Measurements from ENCODE around the gene ZNF558.

The ZNF558 gene

GRCh38 chr19:8858260-8858659 lies 26.2 kb upstream of the ZNF558 start:
- TF ChIP-seq, protein P1, sequence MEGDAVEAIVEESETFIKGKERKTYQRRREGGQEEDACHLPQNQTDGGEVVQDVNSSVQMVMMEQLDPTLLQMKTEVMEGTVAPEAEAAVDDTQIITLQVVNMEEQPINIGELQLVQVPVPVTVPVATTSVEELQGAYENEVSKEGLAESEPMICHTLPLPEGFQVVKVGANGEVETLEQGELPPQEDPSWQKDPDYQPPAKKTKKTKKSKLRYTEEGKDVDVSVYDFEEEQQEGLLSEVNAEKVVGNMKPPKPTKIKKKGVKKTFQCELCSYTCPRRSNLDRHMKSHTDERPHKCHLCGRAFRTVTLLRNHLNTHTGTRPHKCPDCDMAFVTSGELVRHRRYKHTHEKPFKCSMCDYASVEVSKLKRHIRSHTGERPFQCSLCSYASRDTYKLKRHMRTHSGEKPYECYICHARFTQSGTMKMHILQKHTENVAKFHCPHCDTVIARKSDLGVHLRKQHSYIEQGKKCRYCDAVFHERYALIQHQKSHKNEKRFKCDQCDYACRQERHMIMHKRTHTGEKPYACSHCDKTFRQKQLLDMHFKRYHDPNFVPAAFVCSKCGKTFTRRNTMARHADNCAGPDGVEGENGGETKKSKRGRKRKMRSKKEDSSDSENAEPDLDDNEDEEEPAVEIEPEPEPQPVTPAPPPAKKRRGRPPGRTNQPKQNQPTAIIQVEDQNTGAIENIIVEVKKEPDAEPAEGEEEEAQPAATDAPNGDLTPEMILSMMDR (IDR thresholded peaks at IDR 0.05; ENCODE audit: unreplicated experiment in 3 of 3) = no peak
- H3K27me3 Mint-ChIP-seq (ENCODE audit: low read depth) = no peaks in the 10 kb centered on the region
- H3K27ac Mint-ChIP-seq = no peak overlapping the region
- no peaks in the 10 kb centered on the region for H3K36me3 Mint-ChIP-seq (ENCODE audit: low read depth)
- no peaks in the 10 kb centered on the region for H3K4me1 Mint-ChIP-seq
- peaks cover 29% of the 10 kb centered on the region for H3K9me3 Mint-ChIP-seq
- H3K4me3 Mint-ChIP-seq = no peak overlapping the region

- Mint-ChIP-seq H3K36me3 (ENCODE audit: low read depth) (peaks cover 6% of the 10 kb centered on the region), H3K27me3 (ENCODE audit: low read depth) (no peaks in the 10 kb centered on the region), H3K27ac (no peak overlapping the region), H3K4me1 (no peaks in the 10 kb centered on the region), H3K9me3 (peaks cover 34% of the 10 kb centered on the region), H3K4me3 (no peak overlapping the region)
- TF ChIP-seq, protein P1 (IDR thresholded peaks at IDR 0.05; ENCODE audit: unreplicated experiment in 3 of 3) = no peak
Measured at GRCh38 chr19:8850488-8850887, 18.4 kb upstream of the ZNF558 start.

GRCh38 chr19:8849232-8849631 lies 17.1 kb upstream of the ZNF558 start:
- H3K27ac Mint-ChIP-seq = no peak overlapping the region
- H3K4me3 Mint-ChIP-seq = no peak overlapping the region
- H3K36me3 Mint-ChIP-seq (ENCODE audit: low read depth) = peaks cover 6% of the 10 kb centered on the region
- peaks cover 32% of the 10 kb centered on the region for H3K9me3 Mint-ChIP-seq
- TF ChIP-seq, protein P1 (IDR thresholded peaks at IDR 0.05; ENCODE audit: unreplicated experiment in 3 of 3) = no peak
- H3K4me1 Mint-ChIP-seq = no peaks in the 10 kb centered on the region
- no peaks in the 10 kb centered on the region for H3K27me3 Mint-ChIP-seq (ENCODE audit: low read depth)

DNA sequence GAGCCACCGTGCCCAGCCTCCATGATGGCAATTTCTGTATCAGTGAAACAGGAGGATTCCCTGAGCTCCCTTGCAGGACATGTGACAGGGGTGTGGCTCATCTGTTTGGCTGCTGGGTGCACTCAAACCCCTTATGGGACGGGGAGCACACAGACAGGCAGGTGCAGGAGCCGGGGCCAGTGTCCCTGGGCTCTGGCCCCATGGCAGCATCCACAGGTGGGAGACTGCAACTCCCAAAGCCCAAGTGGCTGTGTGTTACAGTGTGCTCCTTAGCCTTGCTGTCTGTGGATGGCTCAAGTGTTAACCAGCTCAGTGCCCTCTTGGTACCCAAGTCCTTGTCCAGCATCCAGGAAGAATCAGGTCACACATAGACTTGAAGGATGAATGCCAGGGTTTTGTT lies 14.7 kb upstream of the ZNF558 start:
- TF ChIP-seq, protein P1 (IDR thresholded peaks at IDR 0.05; ENCODE audit: unreplicated experiment in 3 of 3) = no peak
- Mint-ChIP-seq H3K27ac (no peak overlapping the region), H3K4me3 (no peak overlapping the region), H3K4me1 (no peaks in the 10 kb centered on the region), H3K36me3 (ENCODE audit: low read depth) (peaks cover 6% of the 10 kb centered on the region), H3K27me3 (ENCODE audit: low read depth) (peaks cover 4% of the 10 kb centered on the region), H3K9me3 (peaks cover 30% of the 10 kb centered on the region)

GRCh38 chr19:8840708-8841107 lies 8.6 kb upstream of the ZNF558 start:
- H3K36me3 Mint-ChIP-seq (ENCODE audit: low read depth) = no peaks in the 10 kb centered on the region
- peaks cover 10% of the 10 kb centered on the region for H3K27me3 Mint-ChIP-seq (ENCODE audit: low read depth)
- H3K4me3 Mint-ChIP-seq = no peak overlapping the region
- H3K4me1 Mint-ChIP-seq = no peaks in the 10 kb centered on the region
- TF ChIP-seq, protein P1 (IDR thresholded peaks at IDR 0.05; ENCODE audit: unreplicated experiment in 3 of 3) = no peak
- peaks cover 5% of the 10 kb centered on the region for H3K9me3 Mint-ChIP-seq
- no peak overlapping the region for H3K27ac Mint-ChIP-seq

- H3K27me3 Mint-ChIP-seq (ENCODE audit: low read depth) = peaks cover 9% of the 10 kb centered on the region
- peaks cover 10% of the 10 kb centered on the region for H3K9me3 Mint-ChIP-seq
- H3K27ac Mint-ChIP-seq = no peak overlapping the region
- H3K36me3 Mint-ChIP-seq (ENCODE audit: low read depth) = peaks cover 9% of the 10 kb centered on the region
- TF ChIP-seq, protein P1 (IDR thresholded peaks at IDR 0.05; ENCODE audit: unreplicated experiment in 3 of 3) = no peak
- H3K4me3 Mint-ChIP-seq = no peak overlapping the region
- peaks cover 7% of the 10 kb centered on the region for H3K4me1 Mint-ChIP-seq
Measured at GRCh38 chr19:8835877-8836276, 3.8 kb upstream of the ZNF558 start.

All from nephron (organoid).